Activated CD4-positive, alpha-beta T cell treated with anti-CD3 and anti-CD28 coated beads for 1 hour (primary cell): ENCODE results near the gene CUBN.
"Not testable (repeated sequence)": the region's sequence is repeated elsewhere in the genome, so short reads cannot be mapped to it uniquely, and the experiment has no call there.

Source experiments
- DNase-seq: peaks from one replicate; pipeline ENCODE4 v3.0.0-alpha.2; 2020

The CUBN gene

GRCh38 chr10:16853201-16853600 lies 276.4 kb downstream of the CUBN start:
- no peak for DNase-seq

GRCh38 chr10:16852624-16853023 lies 277.0 kb downstream of the CUBN start:
- no peak for DNase-seq

GRCh38 chr10:16848562-16849154 lies 281.0 kb downstream of the CUBN start:
- no peak for DNase-seq

- DNase-seq: no peak
These were observed 282.0 kb downstream of the CUBN start for GRCh38 chr10:16847644-16848043.

GRCh38 chr10:16845248-16845647 lies 284.4 kb downstream of the CUBN start:
- DNase-seq: no peak

GRCh38 chr10:16843252-16843870 lies 286.2 kb downstream of the CUBN start:
- DNase-seq: no peak

GRCh38 chr10:16835228-16835627 lies 294.4 kb downstream of the CUBN start:
- no peak for DNase-seq

GRCh38 chr10:16832351-16833080 lies 297.1 kb downstream of the CUBN start:
- no peak for DNase-seq

- no peak for DNase-seq
These were observed 300.9 kb downstream of the CUBN start for GRCh38 chr10:16828701-16829175.

- DNase-seq: peak; percentile 31
These were observed 301.5 kb downstream of the CUBN start for GRCh38 chr10:16828114-16828568.

- DNase-seq: not testable (repeated sequence)
These were observed 302.1 kb downstream of the CUBN start for GRCh38 chr10:16827474-16827873.

GRCh38 chr10:16822726-16823360 lies 306.8 kb downstream of the CUBN start:
- DNase-seq: no peak

- DNase-seq: no peak
These were observed 307.6 kb downstream of the CUBN start for GRCh38 chr10:16822027-16822426.

- no peak for DNase-seq
These were observed 309.2 kb downstream of the CUBN start for GRCh38 chr10:16820421-16820820.

GRCh38 chr10:16820018-16820417 lies 309.6 kb downstream of the CUBN start:
- DNase-seq: no peak

GRCh38 chr10:16819436-16819835 lies 310.2 kb downstream of the CUBN start:
- no peak for DNase-seq

- no peak for DNase-seq
These were observed 310.6 kb downstream of the CUBN start for GRCh38 chr10:16819026-16819425.

- peak; percentile 100 for DNase-seq
These were observed 312.2 kb downstream of the CUBN start, which contains the start of gene RSU1 for GRCh38 chr10:16817125-16818019. Gene RSU1, minus strand, starts transcription at chr10:16817424. Its CDS starts 343 bp downstream, at chr10:16817081.

GRCh38 chr10:16816830-16817124 lies 312.8 kb downstream of the CUBN start:
- no peak for DNase-seq

GRCh38 chr10:16816171-16816570 lies 313.4 kb downstream of the CUBN start:
- no peak for DNase-seq

GRCh38 chr10:16814012-16814411 lies 315.6 kb downstream of the CUBN start:
- no peak for DNase-seq

GRCh38 chr10:16812676-16813075 lies 316.9 kb downstream of the CUBN start:
- DNase-seq: no peak

GRCh38 chr10:16811765-16812164 lies 317.8 kb downstream of the CUBN start:
- no peak for DNase-seq
